Purkinje cell (primary cell): ENCODE results near the gene ZNF813. TPM values are rescaled to one million over a fixed set of nuclear protein-coding genes. Genes with fewer than 3 reads are reported as not detected.

Experiments used
- polyA plus RNA-seq: library from polyadenylated mRNA; unstranded; fragments of >200 nt; fragmentation: Nextera tagmentation; gene quantifications from 2 replicates; pipeline ENCODE4 v1.2.1, GENCODE V29; 2014

ZNF813 gene
- polyA plus RNA-seq, result 1.2 and 6.8 TPM in 2 replicates

DNA sequence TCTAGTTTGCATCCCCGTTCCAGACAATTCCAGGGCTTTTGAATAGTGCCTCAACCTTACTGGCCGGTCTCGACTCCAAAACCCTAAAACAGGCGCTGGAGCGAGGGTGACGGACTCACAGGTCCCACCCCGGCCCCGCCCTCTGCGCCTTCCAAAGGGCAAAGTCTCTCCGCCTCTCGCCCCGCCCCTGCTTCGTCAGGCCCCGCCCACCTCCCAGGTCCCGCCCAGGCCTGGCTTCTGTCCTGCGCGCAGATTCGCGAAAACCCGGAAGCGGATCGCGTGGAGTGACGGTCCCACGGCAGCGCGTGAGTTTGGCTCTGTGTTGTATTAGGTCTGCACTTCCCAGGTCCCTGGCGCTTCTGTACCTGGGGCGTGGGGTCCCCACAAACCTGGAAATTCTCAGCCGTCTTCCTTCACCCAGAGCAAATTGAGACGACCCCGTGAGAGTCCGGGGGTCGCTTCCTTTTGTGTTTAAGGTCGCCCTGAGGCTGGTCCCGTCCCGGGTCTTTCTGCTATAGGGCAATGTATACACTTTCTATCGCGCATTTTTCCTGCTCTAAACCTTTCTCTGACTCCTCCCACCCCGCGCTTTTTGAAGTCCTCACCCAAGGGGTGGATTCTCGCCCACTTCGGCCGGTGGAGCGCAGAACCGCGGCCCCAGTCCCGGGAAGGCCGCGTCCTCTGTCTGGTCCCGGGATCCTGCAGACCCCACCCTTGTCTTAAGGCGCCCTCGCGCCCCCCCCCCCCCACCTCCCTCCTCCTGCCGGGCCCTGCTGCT is at the start of gene ZNF813:
Gene ZNF813 (plus strand): TSS at position 249 of the 778 bp plus-strand sequence. CDS start 16,090 bp downstream, outside the sequence.

GRCh38 chr19:53431399-53432087 is 36.0 kb upstream of the ZNF813 start, which contains the start of gene ZNF761:
ZNF761 (plus strand) TSS chr19:53431984; CDS start chr19:53447269, 15,285 bp downstream.

DNA sequence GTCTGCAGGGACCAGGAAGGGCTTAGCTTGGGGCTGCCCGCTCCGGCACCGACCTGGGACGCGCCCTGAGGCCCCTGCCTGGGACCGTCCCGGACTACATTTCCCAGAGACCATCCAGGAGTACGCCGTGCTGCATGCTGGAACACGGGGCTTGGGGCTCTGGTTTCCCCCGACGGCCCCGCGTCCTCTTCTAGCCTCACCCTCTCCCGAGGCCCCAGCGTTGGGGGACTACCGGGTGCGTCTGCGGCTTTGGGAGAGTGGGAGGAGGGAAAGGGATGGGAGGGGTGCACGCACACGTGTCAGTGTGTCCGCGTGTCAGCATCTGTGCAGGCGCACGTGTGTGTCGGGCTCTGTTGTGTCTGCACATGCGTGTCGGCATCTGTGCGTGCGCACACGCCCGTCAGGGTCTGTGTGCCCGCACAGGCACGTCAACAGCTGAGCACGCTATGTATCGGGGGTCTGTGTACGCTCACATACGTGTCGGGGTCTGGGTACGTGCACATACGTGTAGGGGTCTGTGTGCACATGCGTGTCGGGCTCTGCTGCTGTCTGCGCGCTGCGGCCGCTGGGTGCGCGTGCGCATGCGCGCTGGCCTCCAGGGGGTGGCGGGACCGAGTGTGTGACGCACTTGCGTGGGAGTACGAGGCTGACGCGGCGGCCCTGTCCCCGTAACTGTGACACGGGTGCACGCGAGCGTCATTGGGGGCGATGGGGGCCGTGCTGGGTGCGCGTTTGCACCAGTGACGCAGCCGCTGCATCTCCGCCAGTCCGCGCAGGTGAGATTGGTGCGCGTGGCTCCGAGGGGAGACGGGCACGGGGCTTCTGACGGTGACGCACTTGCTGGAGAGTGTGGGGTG is 70.2 kb downstream of the ZNF813 start, which contains the start of gene ZNF331:
Gene ZNF331 (plus strand): TSS at position 625 of the 857 bp plus-strand sequence. CDS start 31,232 bp downstream, outside the sequence.

Other genes starting within 250 kb of the ZNF813 start
- 18.1 and 19.4 TPM in 2 replicates for gene ZNF677, start 212.9 kb upstream of the ZNF813 start, polyA plus RNA-seq
- not detected in 2 replicates for gene VN1R2, start 209.4 kb upstream of the ZNF813 start, polyA plus RNA-seq
- gene VN1R4, start 200.0 kb upstream of the ZNF813 start, polyA plus RNA-seq, result not detected in 2 replicates
- 1.9 and 3.6 TPM in 2 replicates for gene ZNF845, start 134.0 kb upstream of the ZNF813 start, polyA plus RNA-seq
- 8.0 and 15.0 TPM in 2 replicates for gene ZNF525, start 102.0 kb upstream of the ZNF813 start, polyA plus RNA-seq
- 3.7 and 4.8 TPM in 2 replicates for gene ZNF765, start 72.6 kb upstream of the ZNF813 start, polyA plus RNA-seq
- 4.9 and 6.5 TPM in 2 replicates for gene ZNF761, start 35.7 kb upstream of the ZNF813 start, polyA plus RNA-seq
- 10.6 and 14.7 TPM in 2 replicates for gene ZNF331, start 70.4 kb downstream of the ZNF813 start, polyA plus RNA-seq
- not detected in 2 replicates for gene DPRX, start 164.3 kb downstream of the ZNF813 start, polyA plus RNA-seq